KOPT-K1 (cell line): ENCODE measurements around the gene CRKL.

Source experiments
- H3K27ac ChIP-seq: fragments of 200-600 bp; sonication (generic); 2 replicates; pipeline ENCODE4 v1.5.1; 2016; ENCODE audit warnings: antibody characterized with exemption, mild to moderate bottlenecking, low read depth, low read length; ENCODE audit not compliant: poor library complexity, severe bottlenecking
- H3K36me3 ChIP-seq: fragments of 200-600 bp; sonication (generic); 2 replicates; pipeline ENCODE4 v1.5.1; 2017; ENCODE audit warnings: antibody characterized with exemption, mild to moderate bottlenecking, low read length, moderate library complexity; ENCODE audit not compliant: insufficient read depth
- H3K9me3 ChIP-seq: fragments of 200-600 bp; sonication (generic); 2 replicates; pipeline ENCODE4 v1.5.1; 2017; ENCODE audit warnings: antibody characterized with exemption, low read length, mild to moderate bottlenecking; ENCODE audit not compliant: insufficient read depth, poor library complexity, severe bottlenecking

The CRKL gene

DNA sequence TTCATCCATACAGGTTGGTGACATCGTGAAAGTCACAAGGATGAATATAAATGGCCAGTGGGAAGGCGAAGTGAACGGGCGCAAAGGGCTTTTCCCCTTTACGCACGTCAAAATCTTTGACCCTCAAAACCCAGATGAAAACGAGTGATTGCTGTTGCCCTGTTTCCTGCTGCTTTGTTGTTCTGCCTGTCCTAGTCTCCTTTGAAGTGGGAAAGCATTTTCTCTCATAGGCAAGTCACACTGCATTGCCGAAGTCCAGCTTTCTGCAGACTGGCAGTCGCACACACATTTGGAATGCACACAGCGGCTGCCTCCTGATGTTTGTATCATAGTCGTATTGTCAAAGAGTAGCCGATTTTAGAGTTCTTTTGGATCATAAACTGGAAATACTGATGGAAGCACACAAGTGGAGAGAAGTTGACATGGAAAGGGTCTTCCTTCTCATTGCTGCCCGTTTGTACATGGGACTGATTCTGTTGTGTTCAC is 32.5 kb downstream of the CRKL start:
- H3K27ac ChIP-seq = no peak overlapping the region

DNA sequence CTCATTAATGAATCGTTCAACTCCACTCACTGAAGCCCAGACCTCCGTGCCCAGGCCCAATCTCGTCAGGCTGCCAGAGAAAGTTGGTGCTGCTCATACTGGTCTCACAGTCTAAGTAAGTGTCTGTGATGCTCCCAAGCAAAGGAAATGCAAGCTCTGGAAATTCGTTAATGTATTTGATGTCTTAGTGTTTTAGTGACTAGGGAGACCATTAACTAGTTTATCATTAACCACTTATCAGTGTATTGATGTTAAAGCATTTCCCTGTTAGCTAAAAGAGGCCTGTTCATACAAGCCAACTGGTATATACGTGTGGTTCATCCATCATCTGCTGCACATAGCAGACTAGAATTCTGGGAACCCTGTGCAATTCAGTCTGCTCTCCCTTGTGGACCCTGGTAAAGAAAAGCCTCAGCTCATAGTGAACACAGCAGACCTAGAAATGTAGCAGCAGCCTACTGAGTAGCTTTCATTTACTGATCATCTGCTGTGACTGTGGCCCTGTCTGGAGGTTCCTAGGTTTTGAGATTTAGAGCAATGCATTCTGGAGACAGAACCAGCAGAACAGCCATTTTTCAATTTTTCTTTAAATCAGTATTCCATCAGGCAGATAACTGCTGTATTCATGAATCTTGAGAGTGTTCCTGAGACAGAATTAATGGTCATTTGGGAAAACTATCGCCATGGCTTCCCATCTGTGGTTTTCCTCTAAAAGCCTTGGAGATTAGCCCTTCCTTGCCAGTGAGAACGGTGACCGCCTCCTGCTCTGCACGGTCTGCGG is 34.1 kb downstream of the CRKL start:
- H3K36me3 ChIP-seq = peaks cover 83% of the 10 kb centered on the region
- no peaks in the 10 kb centered on the region for H3K9me3 ChIP-seq
- no peak overlapping the region for H3K27ac ChIP-seq

More for the DNA sequence above, 32.5 kb downstream of the CRKL start:
- H3K9me3 ChIP-seq = no peaks in the 10 kb centered on the region
- peaks cover 98% of the 10 kb centered on the region for H3K36me3 ChIP-seq

DNA sequence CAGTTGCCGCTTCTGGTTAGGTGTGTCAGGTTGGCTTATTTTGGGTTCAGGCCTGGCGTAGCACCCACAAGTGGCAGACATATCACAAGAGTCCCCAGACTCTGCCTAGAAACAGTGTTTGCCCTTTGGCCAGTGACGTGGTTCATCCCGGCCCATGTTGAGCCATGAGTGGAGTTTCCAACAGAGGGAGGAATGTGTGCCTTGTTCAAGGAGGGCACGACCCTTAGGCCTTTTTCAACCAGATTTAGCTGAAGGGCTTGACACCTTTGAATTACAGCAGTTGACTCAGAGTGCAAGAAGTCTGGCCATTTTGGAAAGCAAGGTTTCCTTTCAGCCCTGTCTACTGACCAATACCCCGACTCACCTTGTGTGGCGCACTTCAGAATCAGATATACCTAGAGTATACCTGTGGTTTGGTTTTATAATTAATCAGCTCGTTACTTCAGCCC is 34.7 kb downstream of the CRKL start:
- Histone ChIP-seq H3K9me3 (no peaks in the 10 kb centered on the region), H3K36me3 (peaks cover 77% of the 10 kb centered on the region), H3K27ac (no peak overlapping the region)

DNA sequence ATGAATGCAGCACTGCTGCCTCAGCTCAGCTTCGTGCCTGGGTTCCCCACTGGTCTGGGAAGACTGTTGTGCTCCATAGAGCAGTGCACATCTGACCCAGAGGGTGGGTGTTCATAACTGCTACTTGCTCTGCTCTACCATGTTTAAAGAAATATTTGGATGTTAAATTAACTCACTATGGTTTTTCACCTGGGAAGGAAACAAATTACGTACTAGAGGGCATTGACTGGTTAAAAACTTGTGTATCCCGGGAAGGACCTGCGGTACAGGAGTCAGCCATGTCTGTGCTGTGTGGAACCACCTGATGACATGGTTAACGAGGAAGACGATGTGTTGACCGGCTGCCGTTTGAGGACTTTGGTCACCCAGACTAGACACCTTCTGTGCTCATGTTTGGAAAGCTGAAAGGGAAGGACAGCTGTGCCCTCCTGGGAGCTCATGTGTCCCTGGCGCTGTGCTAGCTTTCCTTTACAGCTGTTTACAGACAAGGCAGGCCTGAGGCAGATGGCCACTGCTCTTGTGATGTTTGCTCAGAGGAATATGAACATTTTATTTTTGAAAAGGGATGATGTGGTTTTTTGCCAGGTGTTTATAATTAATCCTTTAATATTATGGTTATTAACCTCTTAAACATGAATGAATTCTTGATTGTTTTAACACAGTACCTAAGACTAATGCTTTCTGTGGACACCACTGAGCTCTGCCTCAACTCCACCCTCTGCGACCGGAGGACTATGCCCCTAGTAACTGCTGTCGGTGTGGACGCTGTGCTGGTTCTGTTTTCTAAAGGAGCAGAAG is 35.5 kb downstream of the CRKL start:
- H3K27ac ChIP-seq = no peak overlapping the region
- H3K9me3 ChIP-seq = no peaks in the 10 kb centered on the region
- H3K36me3 ChIP-seq = peaks cover 70% of the 10 kb centered on the region

DNA sequence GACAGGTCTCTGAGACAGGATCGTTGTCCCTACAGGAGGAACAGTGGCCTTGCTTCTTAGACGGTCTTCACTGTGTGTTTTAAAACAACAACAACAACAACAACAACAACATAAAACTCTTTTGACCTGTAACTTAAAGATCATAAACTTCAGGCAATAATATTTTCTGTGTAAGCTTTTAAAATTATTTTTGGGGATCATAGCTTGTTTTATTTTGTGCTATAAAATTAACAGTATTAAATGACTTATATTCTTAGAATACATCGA is 36.1 kb downstream of the CRKL start:
- Histone ChIP-seq H3K36me3 (peaks cover 65% of the 10 kb centered on the region), H3K9me3 (no peaks in the 10 kb centered on the region), H3K27ac (no peak overlapping the region)

DNA sequence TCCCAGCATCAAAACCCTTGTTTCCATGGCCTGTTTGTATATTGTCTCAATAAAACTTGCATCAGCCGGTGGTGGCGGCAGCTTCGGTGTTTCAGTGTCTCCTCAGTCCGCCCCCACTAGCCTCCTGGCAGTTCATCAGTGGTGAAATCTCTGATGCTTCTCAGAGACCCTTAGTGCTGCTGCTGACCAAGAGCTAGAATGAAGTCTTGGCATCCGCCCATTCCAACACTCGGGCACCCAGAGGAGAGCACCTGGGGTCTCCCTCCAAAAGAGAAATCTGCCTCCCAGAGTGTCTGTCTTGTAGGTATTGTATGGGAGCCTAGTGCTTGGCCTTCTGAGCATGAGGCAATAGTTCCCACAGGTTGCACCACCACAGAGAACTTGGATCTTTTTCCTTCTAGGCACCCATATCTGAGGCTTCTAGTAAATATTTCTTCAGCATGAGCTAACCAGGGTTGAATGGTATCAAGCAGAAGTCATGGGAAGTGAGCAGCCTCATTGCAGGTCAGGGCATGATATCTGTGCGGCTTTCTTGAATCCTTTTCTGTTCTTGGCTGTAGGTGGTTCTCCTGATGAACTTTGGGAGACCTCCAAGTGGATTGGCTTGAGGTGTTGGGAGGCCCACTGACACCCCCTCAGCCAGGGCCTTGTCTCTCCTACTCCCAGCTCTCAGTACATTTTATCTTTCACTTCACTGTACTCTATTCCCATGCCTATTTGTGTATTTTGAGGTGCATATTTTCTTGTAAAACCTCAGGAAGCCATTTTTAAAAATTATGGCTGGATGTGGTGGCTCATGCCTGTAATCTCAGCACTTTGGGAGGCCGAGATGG is 36.7 kb downstream of the CRKL start:
- Histone ChIP-seq H3K27ac (no peak overlapping the region), H3K36me3 (peaks cover 59% of the 10 kb centered on the region), H3K9me3 (no peaks in the 10 kb centered on the region)

DNA sequence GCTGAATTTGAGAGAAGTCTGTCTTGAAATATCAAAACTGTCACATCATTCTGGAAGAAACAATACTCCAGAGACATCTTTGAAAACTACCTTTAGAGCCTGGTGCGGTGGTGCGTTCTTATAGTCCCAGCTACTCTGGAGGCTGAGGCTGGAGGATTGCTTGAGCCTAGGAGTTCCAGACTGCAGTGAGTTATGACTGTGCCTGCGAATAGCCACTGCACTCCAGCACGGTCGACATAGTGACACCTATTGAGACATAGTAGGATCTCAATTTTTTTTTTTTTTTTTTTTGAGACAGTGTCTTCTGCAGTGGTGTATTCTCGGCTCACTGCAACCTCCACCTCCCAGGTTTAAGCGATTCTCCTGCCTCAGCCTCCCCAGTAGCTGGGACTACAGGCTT is 38.3 kb downstream of the CRKL start:
- peaks cover 42% of the 10 kb centered on the region for H3K36me3 ChIP-seq
- H3K27ac ChIP-seq = no peak overlapping the region
- H3K9me3 ChIP-seq = no peaks in the 10 kb centered on the region

DNA sequence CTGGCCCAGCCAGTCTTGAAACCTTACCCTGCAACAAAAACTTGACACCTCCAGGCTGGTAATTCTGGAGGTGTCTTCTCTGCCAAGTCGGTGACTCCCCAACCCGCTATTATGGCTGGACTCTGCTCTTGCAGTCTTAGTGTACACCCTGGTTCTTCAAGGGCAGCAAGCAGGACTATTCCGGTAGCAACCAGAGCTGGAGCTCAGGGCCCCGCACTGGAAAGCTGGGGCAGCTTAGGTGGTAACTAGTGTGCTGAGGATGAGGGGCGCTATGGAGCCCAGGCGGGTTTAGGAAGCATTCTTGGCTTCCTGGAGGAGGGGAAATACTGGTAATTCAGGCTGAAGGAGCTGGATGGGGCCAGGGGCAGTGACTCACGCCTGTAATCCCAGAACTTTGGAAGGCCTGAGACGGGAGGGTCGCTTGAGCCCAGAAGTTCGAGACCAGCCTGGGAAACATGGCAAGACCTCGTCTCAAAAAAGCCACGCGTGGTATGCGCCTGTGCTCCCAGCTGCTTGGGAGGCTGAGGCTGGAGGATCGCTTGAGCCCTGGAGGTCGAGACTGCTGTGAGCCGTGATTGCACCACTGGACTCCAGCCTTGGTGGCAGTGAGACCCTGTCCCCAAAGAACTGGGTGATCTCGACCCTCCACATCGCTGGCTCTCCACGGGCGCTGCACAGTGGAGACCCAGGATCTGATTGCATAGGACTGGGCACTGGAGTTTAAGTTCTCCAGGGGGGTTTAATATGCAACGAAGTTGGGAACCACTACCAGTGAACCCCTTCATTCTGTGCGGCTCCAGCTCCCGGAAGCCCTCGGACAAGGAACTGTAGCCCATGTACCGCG is 39.3 kb downstream of the CRKL start:
- Histone ChIP-seq H3K27ac (no peak overlapping the region), H3K36me3 (peaks cover 33% of the 10 kb centered on the region), H3K9me3 (no peaks in the 10 kb centered on the region)

DNA sequence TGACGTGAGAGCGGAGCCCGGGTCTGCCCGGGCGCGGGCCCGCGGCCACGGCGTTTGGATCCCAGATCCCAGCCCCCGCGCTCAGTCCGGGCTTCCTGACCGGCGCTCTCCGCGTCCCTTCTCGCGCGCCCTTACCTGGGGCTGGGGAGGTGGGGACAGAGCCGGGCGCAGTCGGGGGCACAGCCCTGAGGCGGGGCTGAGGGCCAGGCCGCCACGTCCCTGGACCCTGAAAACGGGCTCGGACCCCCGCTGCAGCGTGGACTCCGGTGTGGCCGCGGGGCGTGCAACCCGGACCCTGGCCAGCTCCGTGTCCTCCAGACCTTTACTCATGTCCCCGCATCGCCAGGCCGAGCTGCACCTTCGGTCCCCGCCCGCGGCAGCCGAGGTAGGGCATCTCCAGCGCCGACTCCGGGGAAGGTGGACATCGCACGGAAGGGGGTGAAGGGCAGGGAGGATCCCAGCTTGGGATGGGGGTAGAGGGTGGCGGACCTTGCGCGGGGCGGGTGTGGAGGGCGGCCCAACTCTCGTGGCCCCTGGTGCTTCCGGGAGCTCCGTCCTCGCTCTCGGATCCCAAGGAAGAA is 40.0 kb downstream of the CRKL start:
- H3K27ac ChIP-seq = no peak overlapping the region
- H3K36me3 ChIP-seq = peaks cover 26% of the 10 kb centered on the region
- H3K9me3 ChIP-seq = no peaks in the 10 kb centered on the region

DNA sequence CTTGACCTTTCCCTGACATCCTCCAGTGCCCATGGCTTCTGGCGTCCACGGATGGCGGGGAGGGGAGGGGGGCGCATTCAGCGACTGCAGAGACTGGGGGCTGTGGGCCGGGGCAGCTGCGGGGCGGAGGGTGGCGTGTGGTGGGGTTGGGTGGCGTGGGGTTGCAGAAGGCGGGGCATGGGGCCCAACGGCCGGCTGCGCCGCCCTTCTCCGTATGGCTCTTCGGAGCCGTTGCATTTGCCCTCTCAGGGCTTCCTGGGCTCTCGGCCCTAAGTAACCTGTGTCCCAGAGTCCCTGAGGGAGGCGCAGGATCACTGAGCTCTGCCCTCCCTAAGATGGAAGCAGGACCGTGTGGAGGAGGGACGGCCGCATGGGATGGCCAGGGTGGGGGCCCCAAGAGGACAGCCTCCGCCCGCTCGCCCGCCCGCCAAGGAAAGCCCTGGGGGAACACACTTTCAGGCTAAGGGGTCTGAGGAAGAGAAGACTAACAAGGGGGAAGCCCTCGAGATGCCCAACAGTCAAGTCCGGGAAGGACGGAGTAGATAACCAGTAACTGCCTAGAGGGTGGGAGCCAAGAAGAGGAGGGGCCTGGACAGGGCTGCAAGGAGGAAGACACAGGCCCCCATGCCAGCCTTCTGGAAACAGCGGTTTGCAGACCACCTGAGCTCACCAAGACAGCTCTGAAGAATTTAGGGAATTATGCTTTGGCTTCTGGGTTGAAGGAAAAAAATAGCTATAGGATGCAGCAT is 40.6 kb downstream of the CRKL start:
- H3K36me3 ChIP-seq = peaks cover 19% of the 10 kb centered on the region
- H3K27ac ChIP-seq = no peak overlapping the region
- H3K9me3 ChIP-seq = no peaks in the 10 kb centered on the region

DNA sequence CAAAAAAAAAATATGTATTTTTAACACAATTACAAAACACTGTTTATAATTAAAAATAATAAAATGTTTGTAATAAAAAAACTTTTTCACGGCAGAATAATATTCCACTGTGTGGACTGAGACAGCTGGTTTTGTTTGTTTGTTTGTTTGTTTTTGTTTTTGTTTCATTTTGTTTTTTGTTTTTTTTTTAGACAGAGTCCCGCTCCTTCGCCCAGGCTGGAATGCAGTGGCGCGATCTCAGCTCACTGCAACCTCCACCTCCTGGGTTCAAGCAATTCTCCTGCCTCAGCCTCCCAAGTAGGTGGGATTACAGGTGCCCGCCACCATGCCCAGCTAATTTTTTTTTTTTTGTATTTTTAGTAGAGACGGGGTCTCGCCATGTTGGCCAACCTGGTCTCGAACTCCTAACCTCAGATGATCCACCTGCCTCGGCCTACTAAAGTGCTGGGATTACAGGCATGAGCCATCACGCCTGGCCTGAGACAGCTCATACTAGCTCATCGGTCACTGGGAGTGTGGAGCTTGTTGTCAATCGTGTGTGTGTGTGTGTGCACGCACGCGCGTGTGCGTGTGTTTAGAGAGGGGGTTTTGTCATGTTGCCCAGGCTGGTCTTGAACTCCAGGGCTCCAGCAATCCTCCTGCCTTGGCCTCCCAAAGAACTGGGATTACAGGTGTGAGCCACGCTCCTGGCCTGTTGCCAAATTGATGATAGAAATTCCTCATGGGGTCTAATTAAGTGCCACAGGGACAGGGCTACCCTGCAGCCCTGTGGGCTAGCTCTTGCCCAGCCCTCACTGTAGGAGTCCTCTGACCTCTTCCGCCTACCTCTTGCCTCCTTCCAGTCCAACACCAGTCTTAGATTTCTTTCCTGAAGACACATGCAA is 42.6 kb downstream of the CRKL start:
- Histone ChIP-seq H3K27ac (no peak overlapping the region), H3K9me3 (no peaks in the 10 kb centered on the region), H3K36me3 (no peaks in the 10 kb centered on the region)

DNA sequence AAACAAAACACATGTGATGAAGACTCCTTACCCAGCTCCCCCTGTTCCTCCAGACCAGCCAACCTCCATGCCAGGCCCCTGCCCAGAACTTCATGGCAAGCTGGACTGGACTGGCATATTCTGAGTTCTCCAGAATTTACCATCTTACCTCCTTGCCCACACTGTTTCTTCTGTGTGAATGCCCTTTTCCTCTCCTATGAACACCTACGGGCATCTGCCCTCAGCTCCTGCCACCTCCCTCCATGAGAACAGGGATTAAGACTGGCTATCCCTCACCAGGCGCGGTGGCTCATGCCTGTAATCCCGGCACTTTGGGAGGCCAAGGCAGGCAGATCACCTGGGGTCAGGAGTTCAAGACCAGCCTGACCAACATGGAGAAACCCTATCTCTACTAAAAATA is 43.4 kb downstream of the CRKL start:
- no peak overlapping the region for H3K27ac ChIP-seq
- H3K36me3 ChIP-seq = no peaks in the 10 kb centered on the region
- H3K9me3 ChIP-seq = no peaks in the 10 kb centered on the region

DNA sequence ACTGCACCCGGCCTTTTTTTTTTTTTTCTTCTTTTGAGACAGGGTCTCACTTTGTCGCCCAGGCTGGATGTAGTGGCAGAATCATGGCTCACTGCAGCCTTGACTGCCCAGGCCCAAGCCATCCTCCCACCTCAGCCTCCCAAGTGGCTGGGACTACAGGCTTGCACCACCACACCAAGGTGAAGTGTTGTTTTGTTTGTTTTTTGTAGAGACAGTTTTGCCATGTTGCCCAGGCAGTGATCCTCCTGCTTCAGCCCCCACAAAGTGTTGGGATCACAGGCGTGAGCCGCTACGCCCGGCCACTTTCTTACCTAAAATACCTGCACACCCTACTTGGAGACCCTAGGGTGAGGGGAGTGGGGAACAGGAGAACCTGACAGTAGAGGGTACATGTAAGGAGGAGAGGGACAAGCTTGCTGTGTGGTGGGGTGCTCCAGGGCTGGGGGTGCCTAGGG is 45.3 kb downstream of the CRKL start:
- H3K36me3 ChIP-seq = no peaks in the 10 kb centered on the region
- H3K27ac ChIP-seq = no peak overlapping the region
- H3K9me3 ChIP-seq = no peaks in the 10 kb centered on the region
